Naive B cell (primary cell): ENCODE data around the gene C17orf114.

Experiments
- ATAC-seq, 2 donors: fragments of 150-1000 bp; cut with Tn5 transposase; 2 replicates each; pipeline ENCODE4 v1.10.0; 2021; ENCODE audit warnings: low read depth in 2 of 2, mild to moderate bottlenecking in 2 of 2, moderate library complexity in 2 of 2
- DNase-seq: peaks from one replicate; pipeline ENCODE4 v3.0.0; 2022
- H3K27ac Mint-ChIP-seq, 6 donors: one replicate each; pipeline ENCODE4 v1.8.0; 2020 to 2022; ENCODE audit warnings: mild to moderate bottlenecking in 6 of 6, mixed read lengths in 6 of 6, moderate library complexity in 5 of 6, inconsistent platforms in 2 of 6
- H3K27me3 Mint-ChIP-seq, 3 donors: one replicate each; pipeline ENCODE4 v1.8.0; 2021 to 2022; ENCODE audit warnings: mixed read lengths in 3 of 3, mild to moderate bottlenecking in 1 of 3
- H3K36me3 Mint-ChIP-seq, 2 donors: one replicate each; pipeline ENCODE4 v1.8.0; 2020 to 2022; ENCODE audit warnings: mixed read lengths in 2 of 2, inconsistent platforms in 1 of 2, mild to moderate bottlenecking in 1 of 2
- H3K4me1 Mint-ChIP-seq, 3 donors: one replicate each; pipeline ENCODE4 v1.8.0; 2020 to 2022; ENCODE audit warnings: mixed read lengths in 3 of 3, inconsistent platforms in 1 of 3, mild to moderate bottlenecking in 1 of 3, moderate library complexity in 1 of 3
- H3K4me3 Mint-ChIP-seq, 8 donors: one replicate each; pipeline ENCODE4 v1.8.0; 2020 to 2022; ENCODE audit warnings: mild to moderate bottlenecking in 8 of 8, mixed read lengths in 8 of 8, moderate library complexity in 8 of 8, inconsistent platforms in 2 of 8
- H3K9me3 Mint-ChIP-seq, 7 donors: one replicate each; pipeline ENCODE4 v1.8.0; 2020 to 2022; ENCODE audit warnings: mixed read lengths in 7 of 7, mild to moderate bottlenecking in 5 of 7, inconsistent platforms in 2 of 7, moderate library complexity in 1 of 7

C17orf114 gene

DNA sequence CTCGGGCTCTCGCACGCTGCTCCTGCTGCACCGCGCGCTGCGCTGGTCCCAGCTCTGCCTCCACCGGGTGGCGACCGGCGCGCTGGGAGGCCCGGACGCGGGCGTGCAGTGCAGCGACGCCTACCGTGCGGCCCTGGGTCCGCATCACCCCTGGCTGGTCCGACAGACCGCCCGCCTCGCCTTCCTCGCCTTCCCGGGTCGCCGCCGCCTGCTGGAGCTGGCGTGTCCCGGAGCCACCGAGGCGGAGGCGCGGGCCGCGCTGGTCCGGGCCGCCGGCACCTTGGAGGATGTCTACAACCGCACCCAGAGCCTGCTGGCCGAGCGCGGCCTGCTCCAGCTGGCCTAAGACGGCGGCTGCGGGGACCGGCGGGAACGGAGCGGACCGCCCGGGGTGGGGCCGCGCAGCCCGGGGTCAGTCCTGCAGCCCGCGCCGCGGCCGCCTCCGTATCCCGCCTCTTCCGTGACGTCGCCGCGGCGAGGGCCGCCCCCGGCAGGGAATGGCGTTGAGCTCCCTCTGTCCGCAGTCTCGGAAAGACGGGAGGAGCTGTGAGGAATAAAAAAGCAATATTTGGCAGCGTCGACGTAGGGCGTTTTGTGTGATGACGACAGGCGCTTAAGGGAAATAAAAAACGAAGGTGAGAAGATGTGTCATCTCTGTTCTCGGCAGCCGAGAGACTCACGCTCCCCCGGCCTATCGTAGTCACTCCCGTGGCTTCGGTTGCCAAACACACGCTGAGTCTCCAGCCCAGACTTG is 12.0 kb downstream of the C17orf114 start:
- DNase-seq, result peak; percentile 79
- peak overlapping the region in 5 of 6 donors; percentile 7 to 70 (median 39) for H3K27ac Mint-ChIP-seq
- peaks cover 38 to 45% (median 41%) of the 10 kb centered on the region in 3 donors for H3K27me3 Mint-ChIP-seq
- peak; percentile 91 to 94 for ATAC-seq
- H3K4me3 Mint-ChIP-seq, result peak overlapping the region; percentile 76 to 93 (median 86)
- H3K36me3 Mint-ChIP-seq, result no peaks in the 10 kb centered on the region
- H3K4me1 Mint-ChIP-seq, result peaks cover 15 to 27% (median 23%) of the 10 kb centered on the region in 3 donors
- peaks cover 0 to 1% (median 0%) of the 10 kb centered on the region in 7 donors for H3K9me3 Mint-ChIP-seq

DNA sequence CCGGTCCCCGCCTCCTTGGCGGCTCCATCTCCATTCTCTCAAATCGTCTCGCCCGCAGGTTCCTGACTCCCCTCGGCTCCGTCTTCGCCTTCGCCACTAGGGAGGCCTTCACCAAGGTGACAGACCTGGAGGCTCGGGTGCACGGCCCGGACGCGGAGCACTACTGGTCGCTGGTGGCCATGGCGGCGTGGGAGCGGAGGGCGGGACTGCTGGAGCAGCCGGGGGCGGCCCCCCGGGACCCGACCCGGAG is 12.5 kb downstream of the C17orf114 start:
- H3K9me3 Mint-ChIP-seq, result peaks cover 0 to 1% (median 0%) of the 10 kb centered on the region in 7 donors
- H3K27me3 Mint-ChIP-seq, result peaks cover 38 to 46% (median 41%) of the 10 kb centered on the region in 3 donors
- H3K4me3 Mint-ChIP-seq, result peak overlapping the region; percentile 75 to 89 (median 78)
- peaks cover 15 to 30% (median 23%) of the 10 kb centered on the region in 3 donors for H3K4me1 Mint-ChIP-seq
- H3K36me3 Mint-ChIP-seq, result no peaks in the 10 kb centered on the region
- ATAC-seq, result peak; percentile 49 to 52
- peak overlapping the region in 1 of 6 donors; percentile 42 for H3K27ac Mint-ChIP-seq
- DNase-seq, result no peak

DNA sequence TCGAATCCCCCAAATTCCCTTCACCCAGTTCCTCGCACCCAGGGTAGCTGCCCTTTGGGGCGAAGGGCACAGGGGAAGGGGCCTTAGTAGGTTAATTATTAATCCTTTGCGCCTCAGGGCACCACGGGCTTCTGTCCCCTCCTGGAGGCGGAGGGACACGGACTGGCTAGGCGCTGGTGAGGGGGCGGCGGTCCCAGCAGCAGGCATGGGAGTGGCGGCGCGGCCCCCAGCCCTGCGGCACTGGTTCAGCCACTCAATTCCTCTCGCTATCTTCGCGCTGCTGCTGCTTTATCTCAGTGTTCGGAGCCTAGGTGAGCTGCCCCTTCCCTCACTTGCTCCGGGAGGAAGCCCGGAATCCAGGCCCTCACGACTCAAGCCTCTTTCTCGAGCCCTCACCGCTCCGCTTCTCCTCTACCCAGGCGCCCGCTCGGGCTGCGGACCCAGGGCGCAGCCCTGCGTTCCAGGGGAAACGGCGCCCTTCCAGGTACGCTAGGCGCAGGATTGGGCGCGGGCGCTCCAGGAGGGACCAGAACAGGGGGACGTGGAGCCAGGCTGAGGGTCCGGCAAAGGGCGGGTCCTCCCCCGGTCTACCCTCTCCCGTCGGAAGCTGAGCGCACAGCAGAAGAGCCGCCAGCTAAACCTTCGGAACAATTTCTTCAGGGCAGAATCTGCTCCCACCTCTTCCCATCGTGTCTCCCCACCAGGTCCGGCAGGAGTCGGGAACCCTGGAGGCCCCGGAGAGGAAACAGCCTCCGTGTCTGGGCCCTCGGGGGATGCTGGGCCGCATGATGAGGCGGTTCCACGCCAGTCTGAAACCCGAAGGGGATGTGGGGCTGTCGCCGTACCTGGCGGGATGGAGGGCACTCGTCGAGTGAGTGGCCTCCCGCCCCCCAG is 13.1 kb downstream of the C17orf114 start, which contains the start of gene GLTPD2:
Gene GLTPD2, plus strand, starts transcription at position 158 of the 894 bp plus-strand sequence. Its CDS starts 48 bp downstream, at position 206.
- peaks cover 0 to 1% (median 0%) of the 10 kb centered on the region in 7 donors for H3K9me3 Mint-ChIP-seq
- H3K36me3 Mint-ChIP-seq, result no peaks in the 10 kb centered on the region
- H3K27me3 Mint-ChIP-seq, result peaks cover 38 to 51% (median 40%) of the 10 kb centered on the region in 3 donors
- no peak for ATAC-seq
- no peak for DNase-seq
- peaks cover 15 to 30% (median 23%) of the 10 kb centered on the region in 3 donors for H3K4me1 Mint-ChIP-seq
- H3K27ac Mint-ChIP-seq, result peak within 1 kb of the TSS in 1 of 6 donors; percentile 42
- H3K4me3 Mint-ChIP-seq, result peak within 1 kb of the TSS; percentile 75 to 89 (median 80)

DNA sequence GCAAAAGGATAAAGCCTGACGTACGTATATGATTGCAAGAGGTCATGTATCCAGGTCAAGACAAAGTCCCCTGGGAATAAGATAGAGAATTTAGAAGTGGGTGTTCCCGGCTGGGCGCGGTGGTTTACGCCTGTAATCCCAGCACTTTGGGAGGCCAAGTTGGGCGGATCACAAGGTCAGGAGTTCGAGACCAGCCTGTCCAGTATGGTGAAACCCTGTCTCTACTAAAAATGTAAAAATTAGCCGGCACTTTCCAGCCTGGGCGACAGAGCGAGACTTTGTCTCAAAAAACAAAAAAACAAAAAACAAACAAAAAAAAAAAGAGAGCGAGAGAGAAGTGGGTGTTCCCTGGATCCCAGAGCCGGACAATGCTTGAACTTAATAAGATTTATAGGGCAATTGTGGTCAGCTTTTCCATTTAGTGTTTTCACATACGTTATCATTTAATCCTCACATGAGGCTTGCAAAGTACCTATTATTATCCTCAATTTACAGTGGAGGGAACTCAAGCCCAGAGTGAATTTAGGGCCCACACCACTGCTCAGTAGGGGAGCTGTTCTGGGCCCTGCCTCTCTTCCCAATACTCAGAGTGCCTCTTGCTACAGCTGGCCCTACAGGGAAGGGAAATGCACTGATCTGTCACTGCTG is 13.8 kb downstream of the C17orf114 start:
- no peaks in the 10 kb centered on the region for H3K36me3 Mint-ChIP-seq
- DNase-seq (no peak), ATAC-seq (no peak)
- peaks cover 39 to 58% (median 40%) of the 10 kb centered on the region in 3 donors for H3K27me3 Mint-ChIP-seq
- H3K4me1 Mint-ChIP-seq, result peaks cover 15 to 30% (median 23%) of the 10 kb centered on the region in 3 donors
- H3K27ac Mint-ChIP-seq, result no peak overlapping the region
- peak overlapping the region in 7 of 8 donors; percentile 20 to 80 (median 57) for H3K4me3 Mint-ChIP-seq
- H3K9me3 Mint-ChIP-seq, result peaks cover 0 to 1% (median 0%) of the 10 kb centered on the region in 7 donors

DNA sequence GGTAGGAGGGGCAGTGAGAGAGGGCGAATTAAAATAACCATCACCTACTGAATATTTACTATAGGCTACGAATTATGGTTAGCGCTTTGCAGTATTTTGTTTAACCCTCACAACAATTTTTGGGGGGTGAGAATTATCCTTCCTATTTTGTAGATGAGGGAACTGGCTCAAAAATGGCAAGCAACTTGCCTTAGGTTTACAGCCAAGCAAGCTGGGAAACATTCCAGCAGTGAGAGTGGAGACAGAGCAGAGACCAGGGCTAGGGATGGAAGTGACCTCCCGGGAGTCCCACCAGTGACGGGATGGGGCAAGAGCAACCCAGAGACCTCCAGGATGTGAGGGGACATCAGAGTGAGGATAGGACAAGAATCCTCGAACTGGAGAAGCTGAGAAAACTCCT is 15.6 kb downstream of the C17orf114 start:
- Mint-ChIP-seq H3K27me3 (peaks cover 47 to 71% (median 49%) of the 10 kb centered on the region in 3 donors), H3K27ac (no peak overlapping the region), H3K4me1 (peaks cover 15 to 30% (median 23%) of the 10 kb centered on the region in 3 donors), H3K4me3 (peak overlapping the region in 4 of 8 donors; percentile 58 to 69 (median 60)), H3K36me3 (no peaks in the 10 kb centered on the region), H3K9me3 (peaks cover 0 to 3% (median 0%) of the 10 kb centered on the region in 7 donors)
- no peak for ATAC-seq
- no peak for DNase-seq

DNA sequence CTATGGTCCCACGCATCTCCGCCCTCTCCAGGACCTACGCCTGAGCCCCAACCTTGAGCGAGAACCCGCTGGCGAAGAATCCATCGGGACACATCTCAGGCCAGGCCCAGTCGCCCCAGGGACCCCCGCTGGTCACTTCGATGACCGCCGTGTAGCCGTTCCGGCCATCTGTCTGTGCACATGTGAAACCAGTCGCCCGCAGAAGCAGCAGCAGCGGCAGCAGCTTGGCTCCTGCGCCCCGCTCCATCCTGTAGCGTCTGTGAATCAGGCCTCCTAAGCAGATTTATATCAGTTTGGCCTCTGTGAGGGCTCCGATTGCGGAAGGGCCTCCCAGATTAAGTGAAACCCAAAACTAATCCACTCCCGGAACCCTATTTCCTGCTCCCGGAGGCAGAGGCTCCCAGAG is 16.0 kb downstream of the C17orf114 start, which contains the start of gene VMO1:
Gene VMO1, minus strand, starts transcription at position 259 of the 406 bp plus-strand sequence. Its CDS starts 12 bp downstream, at position 247.
- H3K4me1 Mint-ChIP-seq, result peaks cover 15 to 30% (median 23%) of the 10 kb centered on the region in 3 donors
- DNase-seq (no peak), ATAC-seq (no peak)
- H3K9me3 Mint-ChIP-seq, result peaks cover 0 to 3% (median 0%) of the 10 kb centered on the region in 7 donors
- H3K27ac Mint-ChIP-seq, result peak within 1 kb of the TSS in 1 of 6 donors; percentile 56
- H3K4me3 Mint-ChIP-seq, result peak within 1 kb of the TSS in 7 of 8 donors; percentile 53 to 80 (median 64)
- no peaks in the 10 kb centered on the region for H3K36me3 Mint-ChIP-seq
- peaks cover 47 to 71% (median 49%) of the 10 kb centered on the region in 3 donors for H3K27me3 Mint-ChIP-seq

DNA sequence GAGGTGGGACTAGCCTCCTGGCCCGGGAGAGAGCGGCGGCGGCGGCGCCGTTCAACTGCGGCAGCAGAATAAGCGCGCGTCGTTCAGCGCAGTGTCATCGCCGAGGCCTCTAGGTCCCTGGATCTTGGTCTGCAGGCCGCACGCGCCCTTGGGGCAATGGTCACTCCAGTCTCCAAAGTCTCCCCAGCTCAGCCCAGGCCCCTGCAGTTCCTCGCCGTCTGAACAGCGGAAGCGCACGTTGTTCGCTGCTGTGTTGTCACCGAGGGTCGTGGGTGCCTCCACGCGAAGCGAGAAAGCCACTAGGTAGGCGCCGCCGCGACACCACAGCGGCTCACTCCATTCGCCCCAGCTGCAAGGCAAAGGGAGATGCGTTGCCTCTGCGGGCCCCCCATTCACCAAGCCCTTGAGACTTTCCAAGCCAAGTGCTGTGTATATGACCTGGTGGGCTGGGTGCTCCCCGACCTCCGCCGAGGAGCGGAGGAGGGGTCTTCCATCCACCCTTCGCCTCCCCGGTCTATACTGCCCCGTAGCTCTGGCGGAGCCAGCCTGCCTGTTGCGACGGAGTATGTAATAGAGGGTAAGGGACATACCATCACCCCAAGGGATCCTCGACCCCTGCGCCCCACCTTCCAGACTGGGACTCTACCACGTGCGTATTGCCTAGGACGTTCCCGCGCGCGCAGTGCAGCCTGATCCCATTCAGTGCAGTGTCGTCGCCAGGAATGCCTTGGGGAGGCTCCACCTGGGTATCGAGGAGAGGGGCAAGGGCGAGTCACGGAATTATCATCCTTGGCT is 16.6 kb downstream of the C17orf114 start:
- peaks cover 11 to 26% (median 18%) of the 10 kb centered on the region in 3 donors for H3K4me1 Mint-ChIP-seq
- peak overlapping the region in 1 of 6 donors; percentile 56 for H3K27ac Mint-ChIP-seq
- ATAC-seq (no peak), DNase-seq (no peak)
- H3K36me3 Mint-ChIP-seq, result no peaks in the 10 kb centered on the region
- H3K27me3 Mint-ChIP-seq, result peaks cover 49 to 76% (median 53%) of the 10 kb centered on the region in 3 donors
- peaks cover 0 to 2% (median 0%) of the 10 kb centered on the region in 7 donors for H3K9me3 Mint-ChIP-seq
- H3K4me3 Mint-ChIP-seq, result peak overlapping the region in 7 of 8 donors; percentile 44 to 73 (median 58)

DNA sequence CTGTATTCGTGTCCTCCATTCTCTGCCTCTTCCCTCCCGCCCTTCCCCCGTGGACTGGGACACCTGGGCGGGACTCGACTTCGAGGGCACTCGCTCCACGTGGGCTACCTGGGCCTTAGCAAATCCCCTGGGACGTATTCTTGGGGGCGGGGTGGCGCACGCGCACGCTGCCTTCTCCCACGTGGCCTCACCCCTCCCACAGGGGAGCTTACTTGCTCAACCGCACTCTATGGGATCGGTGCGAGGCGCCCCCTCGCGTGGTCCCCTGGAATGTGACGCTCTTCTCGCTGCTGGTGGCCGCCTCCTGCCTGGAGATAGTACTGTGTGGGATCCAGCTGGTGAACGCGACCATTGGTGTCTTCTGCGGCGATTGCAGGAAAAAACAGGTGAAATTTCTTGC is 19.5 kb downstream of the C17orf114 start:
- no peak overlapping the region for H3K27ac Mint-ChIP-seq
- peaks cover 0 to 4% (median 0%) of the 10 kb centered on the region in 7 donors for H3K9me3 Mint-ChIP-seq
- DNase-seq (no peak), ATAC-seq (no peak)
- H3K4me3 Mint-ChIP-seq, result no peak overlapping the region
- H3K27me3 Mint-ChIP-seq, result peaks cover 60 to 71% (median 67%) of the 10 kb centered on the region in 3 donors
- H3K4me1 Mint-ChIP-seq, result peaks cover 4 to 24% (median 15%) of the 10 kb centered on the region in 3 donors
- no peaks in the 10 kb centered on the region for H3K36me3 Mint-ChIP-seq

DNA sequence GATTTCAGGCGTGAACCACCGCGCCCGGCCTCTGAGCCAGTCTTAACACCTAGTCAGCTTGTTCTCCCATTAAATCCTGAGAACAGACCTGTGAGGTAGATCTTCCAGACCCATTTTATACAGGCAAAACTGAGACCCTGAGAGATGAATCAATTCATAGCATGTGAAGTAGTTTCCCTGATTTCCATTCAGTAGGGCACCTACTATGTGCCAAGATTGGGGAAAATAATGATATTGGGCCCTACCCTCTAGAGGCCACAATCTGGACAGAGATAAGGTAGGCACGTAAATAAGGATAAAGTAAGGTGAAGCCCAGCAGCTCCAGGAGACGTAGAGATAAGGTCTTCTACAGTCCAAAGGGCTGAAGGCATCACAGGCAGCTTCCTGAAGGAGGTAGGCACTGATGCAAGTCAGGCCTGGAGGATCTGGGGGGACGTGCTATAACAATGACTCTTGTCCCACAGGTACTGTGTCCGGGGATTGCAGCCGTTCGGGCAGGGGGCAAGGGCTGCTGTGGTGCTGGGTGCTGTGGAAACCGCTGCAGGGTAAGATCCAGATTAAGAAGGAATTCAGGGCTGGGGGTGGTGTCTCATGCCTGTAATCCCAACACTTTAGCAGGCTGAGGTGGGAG is 21.7 kb downstream of the C17orf114 start:
- Mint-ChIP-seq H3K36me3 (no peaks in the 10 kb centered on the region), H3K27me3 (peaks cover 45 to 50% (median 46%) of the 10 kb centered on the region in 3 donors), H3K27ac (no peak overlapping the region), H3K4me1 (peaks cover 0 to 6% (median 2%) of the 10 kb centered on the region in 3 donors), H3K9me3 (peaks cover 0 to 4% (median 0%) of the 10 kb centered on the region in 7 donors), H3K4me3 (peak overlapping the region in 1 of 8 donors; percentile 35)
- DNase-seq (no peak), ATAC-seq (no peak)

DNA sequence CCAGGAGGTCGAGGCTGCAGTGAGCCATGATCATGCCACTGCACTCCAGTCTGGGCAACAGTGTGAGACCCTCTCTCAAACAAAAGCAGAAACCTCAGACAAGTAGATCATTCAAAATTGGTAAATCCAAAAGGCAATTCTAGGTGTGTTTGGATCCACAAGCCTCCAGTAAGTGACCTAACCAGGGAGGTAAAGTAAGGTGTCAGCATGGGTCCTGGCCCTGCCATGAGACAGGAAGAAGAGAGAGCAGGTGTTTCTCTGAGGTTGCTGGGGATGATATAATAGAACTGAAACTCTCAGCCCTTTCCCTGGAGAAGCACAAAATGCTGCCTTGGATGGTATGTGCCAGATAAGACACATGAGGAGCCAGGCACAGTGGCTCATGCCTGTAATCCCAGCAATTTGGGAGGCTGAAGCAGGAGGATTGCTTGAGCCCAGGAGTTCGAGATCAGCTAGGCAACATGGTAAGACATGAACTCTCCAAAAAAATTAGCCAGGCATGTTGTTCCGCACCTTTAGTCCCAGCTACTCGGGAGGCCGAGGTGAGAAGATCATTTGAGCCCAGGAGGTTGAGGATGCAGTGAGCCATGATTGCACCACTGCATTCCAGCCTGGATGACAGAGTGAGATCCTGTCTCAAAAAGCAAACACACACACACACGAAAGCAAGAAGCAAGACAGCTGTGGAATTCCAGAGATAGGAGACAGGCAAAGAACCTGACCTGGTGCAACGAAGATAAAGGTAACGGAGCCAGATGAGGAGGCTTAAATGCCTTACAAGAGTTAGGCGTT is 24.0 kb downstream of the C17orf114 start:
- DNase-seq, result no peak
- H3K27ac Mint-ChIP-seq, result peak overlapping the region in 1 of 6 donors; percentile 56
- H3K4me3 Mint-ChIP-seq, result no peak overlapping the region
- no peaks in the 10 kb centered on the region for H3K36me3 Mint-ChIP-seq
- peaks cover 0 to 4% (median 0%) of the 10 kb centered on the region in 7 donors for H3K9me3 Mint-ChIP-seq
- H3K4me1 Mint-ChIP-seq, result peaks cover 0 to 15% (median 13%) of the 10 kb centered on the region in 3 donors
- H3K27me3 Mint-ChIP-seq, result peaks cover 37 to 43% (median 42%) of the 10 kb centered on the region in 3 donors
- ATAC-seq, result no peak

DNA sequence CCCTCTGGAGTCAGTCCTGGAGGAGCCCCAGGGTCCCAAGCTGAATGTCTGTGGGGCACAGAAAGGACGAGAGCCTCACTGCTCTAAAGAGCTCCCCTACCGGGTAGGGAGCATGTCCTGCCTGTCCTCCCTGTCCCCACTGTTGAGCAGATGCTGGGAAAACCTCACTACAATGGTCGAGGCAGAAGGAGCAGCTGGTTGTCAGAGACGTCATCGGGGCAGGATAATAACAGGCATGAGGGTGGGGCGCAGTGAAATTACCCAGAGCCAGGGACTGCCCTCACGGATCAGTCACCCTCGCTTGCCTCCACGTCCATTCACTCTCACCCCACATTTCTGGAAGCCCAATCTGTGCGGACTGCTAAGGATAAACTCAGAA is 29.9 kb downstream of the C17orf114 start:
- Mint-ChIP-seq H3K27me3 (peaks cover 14 to 24% (median 19%) of the 10 kb centered on the region in 3 donors), H3K4me3 (no peak overlapping the region), H3K27ac (no peak overlapping the region), H3K36me3 (no peaks in the 10 kb centered on the region), H3K4me1 (peaks cover 4 to 15% (median 14%) of the 10 kb centered on the region in 3 donors), H3K9me3 (no peaks in the 10 kb centered on the region)
- DNase-seq (no peak), ATAC-seq (no peak)
